AG04450 (cell line): ENCODE results near the gene EPHA4. TPM values are rescaled to one million over a fixed set of nuclear protein-coding genes. Genes with fewer than 3 reads are reported as not detected.

Source experiments
- CTCF ChIA-PET: fragments of 300-600, 350-600 bp; formaldehyde crosslinking; extraction: SDS; loops from one replicate; lab custom pipeline; 2022; ENCODE audit warnings: antibody characterized with exemption, inconsistent platforms; lab: Charles Lee
- POLR2A ChIA-PET: fragments of 350-600 bp; formaldehyde crosslinking; extraction: SDS; loops from one replicate; lab custom pipeline; 2021; ENCODE audit warnings: antibody characterized with exemption, inconsistent platforms; lab: Yijun Ruan, JAX
- DNase-seq: peaks from one replicate; pipeline ENCODE4 v3.0.0-alpha.2; 2011; ENCODE audit warnings: low read depth, low spot score
- H3K27ac ChIP-seq: one replicate; pipeline ENCODE4 v1.5.1; 2012; ENCODE audit warnings: low read depth, low read length, control low read depth
- H3K27me3 ChIP-seq: one replicate; pipeline ENCODE4 v1.6.0; 2012; ENCODE audit warnings: low read length; ENCODE audit not compliant: control insufficient read depth, insufficient read depth
- H3K4me3 ChIP-seq: 2 replicates; pipeline ENCODE4 v1.5.1; 2011; ENCODE audit warnings: mild to moderate bottlenecking, low read depth, low read length, control low read depth
- H3K9me3 ChIP-seq: 2 replicates; pipeline ENCODE4 v1.5.1; 2012; ENCODE audit warnings: low read length; ENCODE audit not compliant: control insufficient read depth, insufficient read depth
- CTCF ChIP-seq: IDR thresholded peaks from 2 replicates; pipeline ENCODE4 v1.5.1; 2011; ENCODE audit warnings: low read depth, low read length, control low read depth, inconsistent platforms
- polyA plus RNA-seq: library from polyadenylated mRNA; depleted of rRNA; stranded (reverse); fragments of >200 nt; gene quantifications from 2 replicates; pipeline ENCODE4 v1.2.3, GENCODE V29; 2011

The EPHA4 gene
- polyA plus RNA-seq, 1 experiment = 37.9 TPM

- no peak for TF ChIP-seq CTCF
- Histone ChIP-seq H3K27me3 (no peaks in the 10 kb centered on the region), H3K4me3 (no peak overlapping the region), H3K27ac (no peak overlapping the region), H3K9me3 (no peaks in the 10 kb centered on the region)
- ChIA-PET CTCF (no interaction called here), POLR2A (no interaction called here)
- no peak for DNase-seq
Observed at GRCh38 chr2:221422516-221423209, 149.4 kb downstream of the EPHA4 start.

GRCh38 chr2:221420245-221420644 lies 151.9 kb downstream of the EPHA4 start:
- ChIA-PET CTCF (no interaction called here), POLR2A (no interaction called here)
- no peak for TF ChIP-seq CTCF
- Histone ChIP-seq H3K9me3 (no peaks in the 10 kb centered on the region), H3K27ac (no peak overlapping the region), H3K4me3 (no peak overlapping the region), H3K27me3 (no peaks in the 10 kb centered on the region)
- no peak for DNase-seq

GRCh38 chr2:221415789-221416188 lies 156.3 kb downstream of the EPHA4 start:
- no peaks in the 10 kb centered on the region for H3K9me3 ChIP-seq
- no peak overlapping the region for H3K4me3 ChIP-seq
- no peak overlapping the region for H3K27ac ChIP-seq
- ChIA-PET CTCF (interaction anchor here (1.7 kb wide), 1 partner anchor 158 kb away, joined by 4 read pairs; no protein-coding TSS in a partner anchor), POLR2A (no interaction called here)
- TF ChIP-seq CTCF = no peak
- no peaks in the 10 kb centered on the region for H3K27me3 ChIP-seq
- no peak for DNase-seq

GRCh38 chr2:221412978-221413377 lies 159.1 kb downstream of the EPHA4 start:
- CTCF ChIA-PET = no interaction called here
- H3K27ac ChIP-seq = no peak overlapping the region
- no peaks in the 10 kb centered on the region for H3K9me3 ChIP-seq
- H3K4me3 ChIP-seq = no peak overlapping the region
- POLR2A ChIA-PET = interaction anchor here (0.7 kb wide), 1 partner anchor 105 kb away, joined by 3 read pairs; no protein-coding TSS in a partner anchor
- no peak for DNase-seq
- TF ChIP-seq CTCF = no peak
- no peaks in the 10 kb centered on the region for H3K27me3 ChIP-seq

- Histone ChIP-seq H3K9me3 (no peaks in the 10 kb centered on the region), H3K27me3 (no peaks in the 10 kb centered on the region), H3K4me3 (no peak overlapping the region), H3K27ac (no peak overlapping the region)
- no peak for DNase-seq
- ChIA-PET CTCF (no interaction called here), POLR2A (no interaction called here)
- no peak for TF ChIP-seq CTCF
Observed at GRCh38 chr2:221410487-221410886, 161.6 kb downstream of the EPHA4 start.
